ENCODE results near the gene NME7.
"Not testable (repeated sequence)": the region's sequence is repeated elsewhere in the genome, so short reads cannot be mapped to it uniquely, and the experiment has no call there.

The NME7 gene

GRCh38 chr1:169342096-169342495, 25.5 kb downstream of the NME7 start:
- DNase-seq (ENCODE audit: low read depth) = not testable (repeated sequence)

GRCh38 chr1:169340882-169341281, 26.7 kb downstream of the NME7 start:
- no peak for DNase-seq (ENCODE audit: low read depth)

GRCh38 chr1:169339773-169340172, 27.8 kb downstream of the NME7 start:
- DNase-seq (ENCODE audit: low read depth) = no peak

- no peak for DNase-seq (ENCODE audit: low read depth)
Measured at GRCh38 chr1:169338617-169339016, 29.0 kb downstream of the NME7 start.

GRCh38 chr1:169336947-169337715, 30.5 kb downstream of the NME7 start:
- not testable (repeated sequence) for DNase-seq (ENCODE audit: low read depth)

- DNase-seq (ENCODE audit: low read depth) = not testable (repeated sequence)
Measured at GRCh38 chr1:169334727-169335126, 32.9 kb downstream of the NME7 start.

GRCh38 chr1:169330927-169331326, 36.7 kb downstream of the NME7 start:
- DNase-seq (ENCODE audit: low read depth) = no peak

GRCh38 chr1:169329383-169329782, 38.2 kb downstream of the NME7 start:
- DNase-seq (ENCODE audit: low read depth) = no peak

GRCh38 chr1:169327875-169328274, 39.7 kb downstream of the NME7 start:
- no peak for DNase-seq (ENCODE audit: low read depth)

- no peak for DNase-seq (ENCODE audit: low read depth)
Measured at GRCh38 chr1:169326956-169327268, 40.7 kb downstream of the NME7 start.

GRCh38 chr1:169326261-169326955, 41.2 kb downstream of the NME7 start:
- no peak for DNase-seq (ENCODE audit: low read depth)

- no peak for DNase-seq (ENCODE audit: low read depth)
Measured at GRCh38 chr1:169325117-169325516, 42.5 kb downstream of the NME7 start.

GRCh38 chr1:169322138-169322537, 45.5 kb downstream of the NME7 start:
- DNase-seq (ENCODE audit: low read depth) = no peak

- no peak for DNase-seq (ENCODE audit: low read depth)
Measured at GRCh38 chr1:169321539-169321938, 46.1 kb downstream of the NME7 start.

- DNase-seq (ENCODE audit: low read depth) = no peak
Measured at GRCh38 chr1:169318536-169319244, 48.9 kb downstream of the NME7 start.

GRCh38 chr1:169316556-169316955, 51.0 kb downstream of the NME7 start:
- DNase-seq (ENCODE audit: low read depth) = no peak

GRCh38 chr1:169312084-169312954, 55.3 kb downstream of the NME7 start:
- peak; percentile 2 for DNase-seq (ENCODE audit: low read depth)

- DNase-seq (ENCODE audit: low read depth) = no peak
Measured at GRCh38 chr1:169309178-169310166, 58.1 kb downstream of the NME7 start.

GRCh38 chr1:169308313-169309039, 59.1 kb downstream of the NME7 start:
- DNase-seq (ENCODE audit: low read depth) = no peak

- no peak for DNase-seq (ENCODE audit: low read depth)
Measured at GRCh38 chr1:169307176-169307575, 60.4 kb downstream of the NME7 start.

All from T-helper 22 cell (primary cell).